ENCODE data around the gene EXOC4. TPM values are rescaled to one million over a fixed set of nuclear protein-coding genes. Genes with fewer than 3 reads are reported as not detected.

The EXOC4 gene
- total and polyA plus RNA-seq, 2 of the 8 experiments (the other 6 are each of a cell fraction or from before 2014, with no cell fraction given): 27.0 to 67.3 TPM

DNA sequence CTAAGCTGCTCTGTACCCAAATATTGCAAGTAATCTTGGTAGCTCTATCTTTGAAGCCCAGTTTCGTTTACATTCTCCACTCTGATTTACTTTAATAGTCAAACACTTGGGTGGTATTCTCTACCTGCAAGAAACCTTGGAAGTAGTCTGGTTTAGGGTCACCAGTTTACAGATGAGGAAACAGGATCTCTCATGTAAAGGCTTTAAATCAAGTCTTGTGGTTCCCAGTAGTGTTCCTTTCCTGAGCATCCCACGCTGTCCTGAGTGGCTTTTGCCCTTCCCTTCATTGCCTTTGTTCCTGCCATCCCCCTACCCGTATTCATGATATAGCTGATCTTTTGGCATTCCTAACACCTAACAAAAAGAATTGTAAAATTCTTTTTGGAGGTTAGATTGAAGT is 20.3 kb downstream of the EXOC4 start (continued):
- TF ChIP-seq, protein P1, sequence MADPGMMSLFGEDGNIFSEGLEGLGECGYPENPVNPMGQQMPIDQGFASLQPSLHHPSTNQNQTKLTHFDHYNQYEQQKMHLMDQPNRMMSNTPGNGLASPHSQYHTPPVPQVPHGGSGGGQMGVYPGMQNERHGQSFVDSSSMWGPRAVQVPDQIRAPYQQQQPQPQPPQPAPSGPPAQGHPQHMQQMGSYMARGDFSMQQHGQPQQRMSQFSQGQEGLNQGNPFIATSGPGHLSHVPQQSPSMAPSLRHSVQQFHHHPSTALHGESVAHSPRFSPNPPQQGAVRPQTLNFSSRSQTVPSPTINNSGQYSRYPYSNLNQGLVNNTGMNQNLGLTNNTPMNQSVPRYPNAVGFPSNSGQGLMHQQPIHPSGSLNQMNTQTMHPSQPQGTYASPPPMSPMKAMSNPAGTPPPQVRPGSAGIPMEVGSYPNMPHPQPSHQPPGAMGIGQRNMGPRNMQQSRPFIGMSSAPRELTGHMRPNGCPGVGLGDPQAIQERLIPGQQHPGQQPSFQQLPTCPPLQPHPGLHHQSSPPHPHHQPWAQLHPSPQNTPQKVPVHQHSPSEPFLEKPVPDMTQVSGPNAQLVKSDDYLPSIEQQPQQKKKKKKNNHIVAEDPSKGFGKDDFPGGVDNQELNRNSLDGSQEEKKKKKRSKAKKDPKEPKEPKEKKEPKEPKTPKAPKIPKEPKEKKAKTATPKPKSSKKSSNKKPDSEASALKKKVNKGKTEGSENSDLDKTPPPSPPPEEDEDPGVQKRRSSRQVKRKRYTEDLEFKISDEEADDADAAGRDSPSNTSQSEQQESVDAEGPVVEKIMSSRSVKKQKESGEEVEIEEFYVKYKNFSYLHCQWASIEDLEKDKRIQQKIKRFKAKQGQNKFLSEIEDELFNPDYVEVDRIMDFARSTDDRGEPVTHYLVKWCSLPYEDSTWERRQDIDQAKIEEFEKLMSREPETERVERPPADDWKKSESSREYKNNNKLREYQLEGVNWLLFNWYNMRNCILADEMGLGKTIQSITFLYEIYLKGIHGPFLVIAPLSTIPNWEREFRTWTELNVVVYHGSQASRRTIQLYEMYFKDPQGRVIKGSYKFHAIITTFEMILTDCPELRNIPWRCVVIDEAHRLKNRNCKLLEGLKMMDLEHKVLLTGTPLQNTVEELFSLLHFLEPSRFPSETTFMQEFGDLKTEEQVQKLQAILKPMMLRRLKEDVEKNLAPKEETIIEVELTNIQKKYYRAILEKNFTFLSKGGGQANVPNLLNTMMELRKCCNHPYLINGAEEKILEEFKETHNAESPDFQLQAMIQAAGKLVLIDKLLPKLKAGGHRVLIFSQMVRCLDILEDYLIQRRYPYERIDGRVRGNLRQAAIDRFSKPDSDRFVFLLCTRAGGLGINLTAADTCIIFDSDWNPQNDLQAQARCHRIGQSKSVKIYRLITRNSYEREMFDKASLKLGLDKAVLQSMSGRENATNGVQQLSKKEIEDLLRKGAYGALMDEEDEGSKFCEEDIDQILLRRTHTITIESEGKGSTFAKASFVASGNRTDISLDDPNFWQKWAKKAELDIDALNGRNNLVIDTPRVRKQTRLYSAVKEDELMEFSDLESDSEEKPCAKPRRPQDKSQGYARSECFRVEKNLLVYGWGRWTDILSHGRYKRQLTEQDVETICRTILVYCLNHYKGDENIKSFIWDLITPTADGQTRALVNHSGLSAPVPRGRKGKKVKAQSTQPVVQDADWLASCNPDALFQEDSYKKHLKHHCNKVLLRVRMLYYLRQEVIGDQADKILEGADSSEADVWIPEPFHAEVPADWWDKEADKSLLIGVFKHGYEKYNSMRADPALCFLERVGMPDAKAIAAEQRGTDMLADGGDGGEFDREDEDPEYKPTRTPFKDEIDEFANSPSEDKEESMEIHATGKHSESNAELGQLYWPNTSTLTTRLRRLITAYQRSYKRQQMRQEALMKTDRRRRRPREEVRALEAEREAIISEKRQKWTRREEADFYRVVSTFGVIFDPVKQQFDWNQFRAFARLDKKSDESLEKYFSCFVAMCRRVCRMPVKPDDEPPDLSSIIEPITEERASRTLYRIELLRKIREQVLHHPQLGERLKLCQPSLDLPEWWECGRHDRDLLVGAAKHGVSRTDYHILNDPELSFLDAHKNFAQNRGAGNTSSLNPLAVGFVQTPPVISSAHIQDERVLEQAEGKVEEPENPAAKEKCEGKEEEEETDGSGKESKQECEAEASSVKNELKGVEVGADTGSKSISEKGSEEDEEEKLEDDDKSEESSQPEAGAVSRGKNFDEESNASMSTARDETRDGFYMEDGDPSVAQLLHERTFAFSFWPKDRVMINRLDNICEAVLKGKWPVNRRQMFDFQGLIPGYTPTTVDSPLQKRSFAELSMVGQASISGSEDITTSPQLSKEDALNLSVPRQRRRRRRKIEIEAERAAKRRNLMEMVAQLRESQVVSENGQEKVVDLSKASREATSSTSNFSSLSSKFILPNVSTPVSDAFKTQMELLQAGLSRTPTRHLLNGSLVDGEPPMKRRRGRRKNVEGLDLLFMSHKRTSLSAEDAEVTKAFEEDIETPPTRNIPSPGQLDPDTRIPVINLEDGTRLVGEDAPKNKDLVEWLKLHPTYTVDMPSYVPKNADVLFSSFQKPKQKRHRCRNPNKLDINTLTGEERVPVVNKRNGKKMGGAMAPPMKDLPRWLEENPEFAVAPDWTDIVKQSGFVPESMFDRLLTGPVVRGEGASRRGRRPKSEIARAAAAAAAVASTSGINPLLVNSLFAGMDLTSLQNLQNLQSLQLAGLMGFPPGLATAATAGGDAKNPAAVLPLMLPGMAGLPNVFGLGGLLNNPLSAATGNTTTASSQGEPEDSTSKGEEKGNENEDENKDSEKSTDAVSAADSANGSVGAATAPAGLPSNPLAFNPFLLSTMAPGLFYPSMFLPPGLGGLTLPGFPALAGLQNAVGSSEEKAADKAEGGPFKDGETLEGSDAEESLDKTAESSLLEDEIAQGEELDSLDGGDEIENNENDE (IDR thresholded peaks at IDR 0.05; ENCODE audit: insufficient replicate concordance, low read length): no peak
- TF ChIP-seq HDAC2 (IDR thresholded peaks at IDR 0.05; ENCODE audit: borderline replicate concordance in 1 of 2, low read depth in 2 of 2, low read length in 2 of 2): no peak
- TF ChIP-seq SP4 (IDR thresholded peaks at IDR 0.05; ENCODE audit: low read length): no peak
- TF ChIP-seq TAF7 (optimal IDR thresholded peaks at IDR 0.05; ENCODE audit: borderline replicate concordance, low read depth, low read length): no peak
- TF ChIP-seq SIRT6 (IDR thresholded peaks at IDR 0.05; ENCODE audit: low read length): no peak
- TF ChIP-seq EGR1 (IDR thresholded peaks at IDR 0.05; ENCODE audit: borderline replicate concordance, low read depth, low read length): no peak
- TF ChIP-seq KDM1A (IDR thresholded peaks at IDR 0.05; ENCODE audit: borderline replicate concordance, low read length): no peak
- no peak for TF ChIP-seq SP2 (IDR thresholded peaks at IDR 0.05; ENCODE audit: low read length)
- no peak for TF ChIP-seq MAFK (IDR thresholded peaks at IDR 0.05; ENCODE audit: low read depth, low read length)
- TF ChIP-seq RNF2 (IDR thresholded peaks at IDR 0.05; ENCODE audit: borderline replicate concordance, low read depth, low read length, missing control alignments, poor library complexity, severe bottlenecking): no peak
- no peak for TF ChIP-seq KDM5A (IDR thresholded peaks at IDR 0.05; ENCODE audit: low read length)
- TF ChIP-seq FOSL1 (IDR thresholded peaks at IDR 0.05; ENCODE audit: insufficient read depth, low read depth, low read length): no peak
